Endodermal cell (in vitro differentiated cells): ENCODE results near the gene SDK1. TPM values are rescaled to one million over a fixed set of nuclear protein-coding genes. Genes with fewer than 3 reads are reported as not detected.
"Not testable (repeated sequence)": the region's sequence is repeated elsewhere in the genome, so short reads cannot be mapped to it uniquely, and the experiment has no call there.

Experiments
- DNase-seq: peaks from one replicate; pipeline ENCODE4 v3.0.0-alpha.2; 2017
- H3K27ac ChIP-seq: 2 replicates; pipeline ENCODE4 v1.5.1; 2013; ENCODE audit warnings: mild to moderate bottlenecking, low read depth, low read length, moderate library complexity
- H3K27me3 ChIP-seq: 2 replicates; pipeline ENCODE4 v1.6.1; 2013; ENCODE audit warnings: mild to moderate bottlenecking, low read length, moderate library complexity; ENCODE audit not compliant: insufficient read depth, control insufficient read depth, poor library complexity, severe bottlenecking
- H3K36me3 ChIP-seq: 2 replicates; pipeline ENCODE4 v1.7.0; 2013; ENCODE audit warnings: mild to moderate bottlenecking, low read length, moderate library complexity; ENCODE audit not compliant: control insufficient read depth, insufficient read depth
- H3K4me1 ChIP-seq: one replicate; pipeline ENCODE4 v1.7.0; 2013; ENCODE audit warnings: low read length; ENCODE audit not compliant: control insufficient read depth, insufficient read depth
- H3K4me3 ChIP-seq: 2 replicates; pipeline ENCODE4 v1.5.1; 2013; ENCODE audit warnings: mild to moderate bottlenecking, low read length, moderate library complexity
- H3K9ac ChIP-seq: 2 replicates; pipeline ENCODE4 v1.6.1; 2013; ENCODE audit warnings: mild to moderate bottlenecking, low read length, moderate library complexity; ENCODE audit not compliant: poor library complexity, severe bottlenecking; ENCODE audit errors: extremely low read depth
- H3K9me3 ChIP-seq: 2 replicates; pipeline ENCODE4 v1.6.1; 2013; ENCODE audit warnings: mild to moderate bottlenecking, low read length, moderate library complexity; ENCODE audit not compliant: control insufficient read depth
- H3K27ac Mint-ChIP-seq: 2 replicates; pipeline ENCODE4 v1.8.0; 2020; ENCODE audit warnings: mixed read lengths
- H3K27me3 Mint-ChIP-seq: 2 replicates; pipeline ENCODE4 v1.8.0; 2021; ENCODE audit warnings: mild to moderate bottlenecking, mixed read lengths; ENCODE audit not compliant: insufficient read depth
- H3K36me3 Mint-ChIP-seq: 2 replicates; pipeline ENCODE4 v1.8.0; 2020; ENCODE audit warnings: low read depth, mixed read lengths
- H3K4me1 Mint-ChIP-seq: 2 replicates; pipeline ENCODE4 v1.8.0; 2020; ENCODE audit warnings: mixed read lengths
- H3K4me3 Mint-ChIP-seq: 2 replicates; pipeline ENCODE4 v1.8.0; 2020; ENCODE audit warnings: mild to moderate bottlenecking, moderate library complexity, mixed read lengths
- H3K9me3 Mint-ChIP-seq: 2 replicates; pipeline ENCODE4 v1.8.0; 2020; ENCODE audit warnings: mild to moderate bottlenecking, mixed read lengths
- CTCF ChIP-seq: fragments of 200-600 bp; sonication (generic); conservative IDR thresholded peaks from 2 replicates; pipeline ENCODE4 v1.5.0; 2021; ENCODE audit warnings: antibody characterized with exemption, mild to moderate bottlenecking
- WGBS, 2 experiments: methylation state at CpG; one replicate each; pipeline versions ENCODE4 v1.1.5 to v1.1.7; 2013; ENCODE audit warnings: missing lambda C conversion rate in 2 of 2, mixed read lengths in 1 of 2; ENCODE audit not compliant: insufficient coverage in 1 of 2, insufficient read length in 1 of 2; 5-methylcytosine and 5-hydroxymethylcytosine counted together
- total RNA-seq, 2 donors: library from RNA; stranded (reverse); fragmentation: NEBNext Ultra II Directional in 1 of 2; extraction: Animal tissue kit (Norgen Biotek cat#: 25700) in 1 of 2; gene quantifications; 2 replicates in 1 of 2; 3 replicates in 1 of 2; pipeline ENCODE4 v1.2.1, GENCODE V29; 2021

Gene SDK1
- total RNA-seq, 2 donors from 2014 or later = 22.7 to 23.1 TPM

DNA sequence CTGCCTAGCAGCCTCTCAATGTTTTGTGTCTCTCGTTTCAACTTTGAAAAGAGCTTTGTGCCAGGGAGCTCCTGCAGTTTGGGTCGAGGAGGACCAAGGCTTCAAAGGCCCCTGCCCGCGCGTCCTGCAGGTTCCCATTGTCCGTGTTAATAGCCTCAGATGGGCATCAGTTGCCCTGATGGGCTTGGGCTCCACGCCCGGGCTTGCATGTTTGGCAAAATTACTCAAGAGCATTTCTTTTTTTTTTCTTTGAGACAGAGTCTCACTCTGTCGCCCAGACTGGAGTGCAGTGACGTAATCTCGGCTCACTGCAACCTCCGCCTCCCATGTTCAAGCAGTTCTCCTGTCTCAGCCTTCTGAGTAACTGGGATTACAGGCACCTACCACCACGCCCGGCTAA lies 636.6 kb downstream of the SDK1 start:
- WGBS, 2 experiments = 90 to 95% methylated on average over 12 to 14 of the region's 14 CpGs
- TF ChIP-seq CTCF = no peak

GRCh38 chr7:3941706-3942105 lies 640.7 kb downstream of the SDK1 start:
- H3K4me1 Mint-ChIP-seq, H3K36me3 ChIP-seq, H3K4me3 Mint-ChIP-seq, H3K9ac ChIP-seq, H3K27ac Mint-ChIP-seq, H3K27me3 ChIP-seq, H3K4me3 ChIP-seq, H3K36me3 Mint-ChIP-seq, H3K27ac ChIP-seq, H3K4me1 ChIP-seq, H3K27me3 Mint-ChIP-seq, DNase-seq, H3K9me3 ChIP-seq: not testable (repeated sequence)
- 94% methylated on average over 4 to 12 of the region's 12 CpGs for WGBS, 2 experiments
- peaks cover 15% of the 10 kb centered on the region for H3K9me3 Mint-ChIP-seq

More for the DNA sequence above, 636.6 kb downstream of the SDK1 start:
- no peak overlapping the region for H3K4me3 ChIP-seq
- no peaks in the 10 kb centered on the region for H3K4me1 Mint-ChIP-seq
- H3K9ac ChIP-seq = no peak overlapping the region
- H3K27me3 ChIP-seq = no peaks in the 10 kb centered on the region
- no peak overlapping the region for H3K4me3 Mint-ChIP-seq
- peaks cover 11% of the 10 kb centered on the region for H3K9me3 ChIP-seq
- H3K9me3 Mint-ChIP-seq = peaks cover 24% of the 10 kb centered on the region
- H3K4me1 ChIP-seq = no peaks in the 10 kb centered on the region
- no peaks in the 10 kb centered on the region for H3K36me3 ChIP-seq
- no peak for DNase-seq
- H3K27ac ChIP-seq = no peak overlapping the region
- H3K36me3 Mint-ChIP-seq = peaks cover 8% of the 10 kb centered on the region
- no peak overlapping the region for H3K27ac Mint-ChIP-seq
- no peaks in the 10 kb centered on the region for H3K27me3 Mint-ChIP-seq

DNA sequence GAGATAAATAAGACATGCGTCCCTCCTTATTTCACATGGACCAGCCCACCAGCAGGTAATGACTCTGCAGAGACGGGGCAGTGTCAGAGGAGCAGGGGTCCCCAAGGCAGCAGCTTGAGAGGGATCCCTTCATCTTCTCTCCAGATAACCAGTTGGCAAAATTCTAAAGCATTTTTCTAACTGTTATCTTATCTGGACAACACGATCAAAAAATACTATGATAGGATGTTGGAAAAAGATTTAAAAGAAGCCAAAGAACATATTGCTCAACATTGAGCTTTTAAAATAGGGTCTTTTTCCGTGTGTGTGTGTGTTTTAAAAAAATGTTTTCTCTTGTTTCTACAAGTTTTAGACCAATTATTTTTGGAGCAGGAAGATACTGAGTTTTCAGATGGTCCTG lies 641.2 kb downstream of the SDK1 start:
- H3K27me3 ChIP-seq = no peaks in the 10 kb centered on the region
- no peaks in the 10 kb centered on the region for H3K36me3 ChIP-seq
- TF ChIP-seq CTCF = no peak
- no peak for DNase-seq
- peaks cover 13% of the 10 kb centered on the region for H3K9me3 Mint-ChIP-seq
- no peak overlapping the region for H3K9ac ChIP-seq
- no peak overlapping the region for H3K4me3 Mint-ChIP-seq
- H3K27me3 Mint-ChIP-seq = no peaks in the 10 kb centered on the region
- peaks cover 3% of the 10 kb centered on the region for H3K4me1 Mint-ChIP-seq
- no peaks in the 10 kb centered on the region for H3K36me3 Mint-ChIP-seq
- H3K9me3 ChIP-seq = no peaks in the 10 kb centered on the region
- no peak overlapping the region for H3K4me3 ChIP-seq
- H3K27ac ChIP-seq = no peak overlapping the region
- no peaks in the 10 kb centered on the region for H3K4me1 ChIP-seq
- 92 to 100% methylated on average over 1 to 4 of the region's 4 CpGs for WGBS, 2 experiments
- no peak overlapping the region for H3K27ac Mint-ChIP-seq
